HepG2 (cell line): ENCODE data around the gene GZF1. TPM values are rescaled to one million over a fixed set of nuclear protein-coding genes. Genes with fewer than 3 reads are reported as not detected.

Experiments
- ASH2L ChIP-seq: fragments of 300-600, 200-600 bp; sonication (generic); IDR thresholded peaks from 2 replicates; pipeline ENCODE4 v1.7.0; 2017; ENCODE audit warnings: low read depth, mild to moderate bottlenecking, moderate library complexity, mixed read lengths, low read length; ENCODE audit not compliant: insufficient read length
- BRCA1 ChIP-seq: sonication (generic); formaldehyde crosslinking; IDR thresholded peaks from 2 replicates; pipeline ENCODE4 v1.4.0; 2020; ENCODE audit warnings: missing genetic modification reagents
- DR1 ChIP-seq: sonication (generic); formaldehyde crosslinking; IDR thresholded peaks from 2 replicates; pipeline ENCODE4 v1.8.0; 2021; ENCODE audit warnings: mild to moderate bottlenecking, missing genetic modification reagents, inconsistent platforms
- ELF1 ChIP-seq: sonication (generic); formaldehyde crosslinking; IDR thresholded peaks from 2 replicates; pipeline ENCODE4 v1.4.0; 2020; ENCODE audit warnings: missing genetic modification reagents
- FOXC1 ChIP-seq: sonication (generic); formaldehyde crosslinking; IDR thresholded peaks from 2 replicates; pipeline ENCODE4 v1.8.0; 2022; ENCODE audit warnings: mild to moderate bottlenecking, missing genetic modification reagents, borderline replicate concordance
- HNRNPL ChIP-seq: fragments of 200-400 bp; formaldehyde crosslinking; IDR thresholded peaks from 2 replicates; pipeline ENCODE4 v1.6.1; 2017; ENCODE audit warnings: mild to moderate bottlenecking, low read depth, low read length
- MBNL3 ChIP-seq: fragments of 250-450 bp; sonication (Bioruptor Pico); conservative IDR thresholded peaks from 2 replicates; pipeline ENCODE4 v1.8.0; 2022; ENCODE audit warnings: mild to moderate bottlenecking, inconsistent platforms
- NCOR1 ChIP-seq: fragments of 200-600 bp; sonication (generic); IDR thresholded peaks from 2 replicates; pipeline ENCODE4 v1.7.0; 2017; ENCODE audit warnings: antibody characterized with exemption, low read length, borderline replicate concordance
- NR2F6 ChIP-seq, 2 experiments: IDR thresholded peaks; 2 replicates each; pipeline ENCODE4 v1.6.1; 2016; ENCODE audit warnings: antibody characterized with exemption in 1 of 2, mild to moderate bottlenecking in 1 of 2
- PCBP2 ChIP-seq: fragments of 200-400 bp; formaldehyde crosslinking; optimal IDR thresholded peaks from 2 replicates; pipeline ENCODE3; 2018; ENCODE audit warnings: low read length, low read depth; ENCODE audit not compliant: poor library complexity, severe bottlenecking
- PHF8 ChIP-seq: sonication (generic); formaldehyde crosslinking; IDR thresholded peaks from 2 replicates; pipeline ENCODE4 v1.5.0; 2020; ENCODE audit warnings: missing genetic modification reagents
- REPIN1 ChIP-seq: sonication (generic); formaldehyde crosslinking; IDR thresholded peaks from 2 replicates; pipeline ENCODE4 v1.8.0; 2022; ENCODE audit warnings: missing genetic modification reagents, low read depth, mild to moderate bottlenecking, borderline replicate concordance
- SCMH1 ChIP-seq: sonication (generic); formaldehyde crosslinking; IDR thresholded peaks from 2 replicates; pipeline ENCODE4 v1.9.0; 2021; ENCODE audit warnings: missing genetic modification reagents, mild to moderate bottlenecking, borderline replicate concordance
- SIX1 ChIP-seq: sonication (generic); formaldehyde crosslinking; IDR thresholded peaks from 2 replicates; pipeline ENCODE4 v1.4.0; 2020; ENCODE audit warnings: missing genetic modification reagents, borderline replicate concordance
- SMAD1 ChIP-seq: sonication (generic); formaldehyde crosslinking; IDR thresholded peaks from 2 replicates; pipeline ENCODE4 v1.4.0; 2020; ENCODE audit warnings: missing genetic modification reagents, low read depth, mild to moderate bottlenecking, borderline replicate concordance
- SMAD3 ChIP-seq: sonication (generic); formaldehyde crosslinking; IDR thresholded peaks from 2 replicates; pipeline ENCODE4 v1.4.0; 2020; ENCODE audit warnings: missing genetic modification reagents
- SMARCC2 ChIP-seq: fragments of 450-650 bp; IDR thresholded peaks from 2 replicates; pipeline ENCODE4 v1.6.1; 2017; ENCODE audit warnings: antibody characterized with exemption, mild to moderate bottlenecking
- ZFP36L2 ChIP-seq: sonication (generic); formaldehyde crosslinking; IDR thresholded peaks from 2 replicates; pipeline ENCODE4 v1.4.0; 2020; ENCODE audit warnings: missing genetic modification reagents
- ZNF296 ChIP-seq: sonication (generic); formaldehyde crosslinking; conservative IDR thresholded peaks from 2 replicates; pipeline ENCODE4 v1.5.0; 2020; ENCODE audit warnings: mild to moderate bottlenecking, missing genetic modification reagents
- ZNF44 ChIP-seq: sonication (generic); formaldehyde crosslinking; IDR thresholded peaks from 2 replicates; pipeline ENCODE4 v1.5.1; 2020; ENCODE audit warnings: mild to moderate bottlenecking, missing genetic modification reagents
- ZNF446 ChIP-seq: sonication (generic); formaldehyde crosslinking; IDR thresholded peaks from 2 replicates; pipeline ENCODE4 v1.5.0; 2020; ENCODE audit warnings: mild to moderate bottlenecking, missing genetic modification reagents
- ZNF562 ChIP-seq: sonication (generic); formaldehyde crosslinking; IDR thresholded peaks from 2 replicates; pipeline ENCODE4 v1.8.0; 2022; ENCODE audit warnings: missing genetic modification reagents, borderline replicate concordance
- ZNF572 ChIP-seq: sonication (generic); formaldehyde crosslinking; IDR thresholded peaks from 2 replicates; pipeline ENCODE4 v1.5.1; 2020; ENCODE audit warnings: mild to moderate bottlenecking, missing genetic modification reagents
- ZNF589 ChIP-seq: sonication (generic); formaldehyde crosslinking; conservative IDR thresholded peaks from 2 replicates; pipeline ENCODE4 v1.8.0; 2022; ENCODE audit warnings: mild to moderate bottlenecking, moderate library complexity, missing genetic modification reagents
- ZNF619 ChIP-seq: sonication (generic); formaldehyde crosslinking; IDR thresholded peaks from 2 replicates; pipeline ENCODE4 v1.4.0; 2020; ENCODE audit warnings: mild to moderate bottlenecking, missing genetic modification reagents
- polyA plus RNA-seq, 8 experiments: library from polyadenylated mRNA; depleted of rRNA in 3 of 8; stranded (reverse) in 7 of 8; unstranded in 1 of 8; fragments of >200 nt; fragmentation: Illumina TruSeq in 4 of 8; extraction: Trizol in 4 of 8; gene quantifications; 2 replicates each; pipeline versions ENCODE4 v1.2.1 to v1.2.3, GENCODE V29; 2011 to 2016; ENCODE audit warnings: low read depth in 4 of 8, missing spikeins in 1 of 8, mixed read lengths in 1 of 8; ENCODE audit not compliant: insufficient read depth in 1 of 8
- total RNA-seq, 5 experiments: library from RNA; depleted of rRNA; stranded (reverse); fragments of >200 nt; fragmentation: Illumina TruSeq; extraction: Trizol; gene quantifications; 2 replicates each; pipeline ENCODE4 v1.2.3, GENCODE V29; 2016; ENCODE audit warnings: low read depth in 1 of 5
- TF ChIP-seq, protein P1 (sequence below): sonication (generic); formaldehyde crosslinking; IDR thresholded peaks from 2 replicates; pipeline ENCODE4 v1.4.0; 2020; ENCODE audit warnings: missing genetic modification reagents, borderline replicate concordance

GZF1 gene
- total and polyA plus RNA-seq, 2 of the 13 experiments (the other 11 are each of a cell fraction or from before 2014, with no cell fraction given): 16.9 to 26.0 TPM

- TF ChIP-seq ZNF562 (CRISPR knock-in tag) (no peak), ZNF296 (CRISPR knock-in tag) (no peak), SMAD1 (CRISPR knock-in tag) (no peak), SMAD3 (CRISPR knock-in tag) (no peak), DR1 (CRISPR knock-in tag) (no peak), ZNF572 (CRISPR knock-in tag) (no peak), BRCA1 (CRISPR knock-in tag) (no peak), ZNF44 (CRISPR knock-in tag) (no peak), SIX1 (no peak), ASH2L (peak; percentile 57), ELF1 (CRISPR knock-in tag) (0 out of 2 replicates have a peak, but pooled peaks have one; percentile 19), SCMH1 (CRISPR knock-in tag) (no peak), ZNF589 (CRISPR knock-in tag) (no peak), HNRNPL (no peak), SMARCC2 (no peak), FOXC1 (CRISPR knock-in tag) (no peak), NCOR1 (no peak), MBNL3 (CRISPR knock-in tag) (no peak), ZNF619 (no peak), ZFP36L2 (CRISPR knock-in tag) (no peak), REPIN1 (CRISPR knock-in tag) (no peak), PHF8 (no peak), NR2F6 (IDR thresholded peaks at IDR 0.05) (no peak; the same call in 1 of the 2 replicates), NR2F6 (CRISPR knock-in tag; IDR thresholded peaks at IDR 0.05) (no peak), PCBP2 (no peak), ZNF446 (CRISPR knock-in tag) (0 out of 2 replicates have a peak, but pooled peaks have one; percentile 15)
- TF ChIP-seq, protein P1, sequence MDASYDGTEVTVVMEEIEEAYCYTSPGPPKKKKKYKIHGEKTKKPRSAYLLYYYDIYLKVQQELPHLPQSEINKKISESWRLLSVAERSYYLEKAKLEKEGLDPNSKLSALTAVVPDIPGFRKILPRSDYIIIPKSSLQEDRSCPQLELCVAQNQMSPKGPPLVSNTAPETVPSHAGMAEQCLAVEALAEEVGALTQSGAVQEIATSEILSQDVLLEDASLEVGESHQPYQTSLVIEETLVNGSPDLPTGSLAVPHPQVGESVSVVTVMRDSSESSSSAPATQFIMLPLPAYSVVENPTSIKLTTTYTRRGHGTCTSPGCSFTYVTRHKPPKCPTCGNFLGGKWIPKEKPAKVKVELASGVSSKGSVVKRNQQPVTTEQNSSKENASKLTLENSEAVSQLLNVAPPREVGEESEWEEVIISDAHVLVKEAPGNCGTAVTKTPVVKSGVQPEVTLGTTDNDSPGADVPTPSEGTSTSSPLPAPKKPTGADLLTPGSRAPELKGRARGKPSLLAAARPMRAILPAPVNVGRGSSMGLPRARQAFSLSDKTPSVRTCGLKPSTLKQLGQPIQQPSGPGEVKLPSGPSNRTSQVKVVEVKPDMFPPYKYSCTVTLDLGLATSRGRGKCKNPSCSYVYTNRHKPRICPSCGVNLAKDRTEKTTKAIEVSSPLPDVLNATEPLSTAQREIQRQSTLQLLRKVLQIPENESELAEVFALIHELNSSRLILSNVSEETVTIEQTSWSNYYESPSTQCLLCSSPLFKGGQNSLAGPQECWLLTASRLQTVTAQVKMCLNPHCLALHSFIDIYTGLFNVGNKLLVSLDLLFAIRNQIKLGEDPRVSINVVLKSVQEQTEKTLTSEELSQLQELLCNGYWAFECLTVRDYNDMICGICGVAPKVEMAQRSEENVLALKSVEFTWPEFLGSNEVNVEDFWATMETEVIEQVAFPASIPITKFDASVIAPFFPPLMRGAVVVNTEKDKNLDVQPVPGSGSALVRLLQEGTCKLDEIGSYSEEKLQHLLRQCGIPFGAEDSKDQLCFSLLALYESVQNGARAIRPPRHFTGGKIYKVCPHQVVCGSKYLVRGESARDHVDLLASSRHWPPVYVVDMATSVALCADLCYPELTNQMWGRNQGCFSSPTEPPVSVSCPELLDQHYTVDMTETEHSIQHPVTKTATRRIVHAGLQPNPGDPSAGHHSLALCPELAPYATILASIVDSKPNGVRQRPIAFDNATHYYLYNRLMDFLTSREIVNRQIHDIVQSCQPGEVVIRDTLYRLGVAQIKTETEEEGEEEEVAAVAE (CRISPR knock-in tag): no peak
Measured at GRCh38 chr20:23349338-23350195, 12.4 kb upstream of the GZF1 start (continued).
